ENCODE results near the gene GPANK1.
A peak's percentile ranks its signal among the peaks of the same experiment; 100 is the strongest.

The GPANK1 gene

GRCh38 chr6:31665501-31666336 is 922 bp upstream of the GPANK1 start, which contains the start of gene CSNK2B:
CSNK2B (plus strand) TSS chr6:31666080; CDS start chr6:31666832, 752 bp downstream.
- Histone ChIP-seq H3K9me2 (replicated peaks; ENCODE audit: insufficient read depth, low read length) (no peaks in the 10 kb centered on the region), H3K36me3 (ENCODE audit: low read length) (peaks cover 24% of the 10 kb centered on the region), H3K9ac (ENCODE audit: low read length) (peak within 1 kb of the TSS; percentile 82), H4K20me1 (ENCODE audit: low read depth, low read length) (no peaks in the 10 kb centered on the region; the same call in 1 of the 2 replicates), H3K27ac (ENCODE audit: low read depth, low read length) (peak within 1 kb of the TSS; percentile 95), H2AFZ (ENCODE audit: low read depth, low read length, severe bottlenecking) (no peak within 1 kb of the TSS), H3K27me3 (ENCODE audit: low read length) (no peaks in the 10 kb centered on the region), H3K9me3 (ENCODE audit: insufficient read depth, low read length) (no peaks in the 10 kb centered on the region), H3K4me2 (ENCODE audit: low read depth, low read length, poor library complexity, severe bottlenecking) (peak within 1 kb of the TSS; percentile 82), H3K4me3 (ENCODE audit: insufficient read depth, low read length, poor library complexity, severe bottlenecking) (peak within 1 kb of the TSS; percentile 83), H3F3A (ENCODE audit: insufficient read depth) (peaks cover 28% of the 10 kb centered on the region), H3K79me2 (ENCODE audit: insufficient read depth, low read length) (peaks cover 46% of the 10 kb centered on the region)
- no peak for TF ChIP-seq EZH2phosphoT487 (conservative IDR thresholded peaks at IDR 0.05; ENCODE audit: low read length)
- TF ChIP-seq, protein P1, sequence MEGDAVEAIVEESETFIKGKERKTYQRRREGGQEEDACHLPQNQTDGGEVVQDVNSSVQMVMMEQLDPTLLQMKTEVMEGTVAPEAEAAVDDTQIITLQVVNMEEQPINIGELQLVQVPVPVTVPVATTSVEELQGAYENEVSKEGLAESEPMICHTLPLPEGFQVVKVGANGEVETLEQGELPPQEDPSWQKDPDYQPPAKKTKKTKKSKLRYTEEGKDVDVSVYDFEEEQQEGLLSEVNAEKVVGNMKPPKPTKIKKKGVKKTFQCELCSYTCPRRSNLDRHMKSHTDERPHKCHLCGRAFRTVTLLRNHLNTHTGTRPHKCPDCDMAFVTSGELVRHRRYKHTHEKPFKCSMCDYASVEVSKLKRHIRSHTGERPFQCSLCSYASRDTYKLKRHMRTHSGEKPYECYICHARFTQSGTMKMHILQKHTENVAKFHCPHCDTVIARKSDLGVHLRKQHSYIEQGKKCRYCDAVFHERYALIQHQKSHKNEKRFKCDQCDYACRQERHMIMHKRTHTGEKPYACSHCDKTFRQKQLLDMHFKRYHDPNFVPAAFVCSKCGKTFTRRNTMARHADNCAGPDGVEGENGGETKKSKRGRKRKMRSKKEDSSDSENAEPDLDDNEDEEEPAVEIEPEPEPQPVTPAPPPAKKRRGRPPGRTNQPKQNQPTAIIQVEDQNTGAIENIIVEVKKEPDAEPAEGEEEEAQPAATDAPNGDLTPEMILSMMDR (IDR thresholded peaks at IDR 0.05; ENCODE audit: insufficient read depth, low read length, poor library complexity, severe bottlenecking) = no peak

GRCh38 chr6:31663961-31664789 is 622 bp downstream of the GPANK1 start:
- Histone ChIP-seq H3K27me3 (ENCODE audit: low read length) (no peaks in the 10 kb centered on the region), H4K20me1 (ENCODE audit: low read depth, low read length) (no peaks in the 10 kb centered on the region; the same call in 1 of the 2 replicates), H2AFZ (ENCODE audit: low read depth, low read length, severe bottlenecking) (peak overlapping the region; percentile 0), H3K9ac (ENCODE audit: low read length) (peak overlapping the region; percentile 82), H3K4me2 (ENCODE audit: low read depth, low read length, poor library complexity, severe bottlenecking) (peak overlapping the region; percentile 81), H3K9me3 (ENCODE audit: insufficient read depth, low read length) (no peaks in the 10 kb centered on the region), H3K9me2 (replicated peaks; ENCODE audit: insufficient read depth, low read length) (no peaks in the 10 kb centered on the region), H3K79me2 (ENCODE audit: insufficient read depth, low read length) (peaks cover 59% of the 10 kb centered on the region), H3K36me3 (ENCODE audit: low read length) (peaks cover 18% of the 10 kb centered on the region), H3F3A (ENCODE audit: insufficient read depth) (peaks cover 28% of the 10 kb centered on the region), H3K4me3 (ENCODE audit: insufficient read depth, low read length, poor library complexity, severe bottlenecking) (peak overlapping the region; percentile 68), H3K27ac (ENCODE audit: low read depth, low read length) (peak overlapping the region; percentile 95)
- TF ChIP-seq, protein P1 (IDR thresholded peaks at IDR 0.05; ENCODE audit: insufficient read depth, low read length, poor library complexity, severe bottlenecking) = peak; percentile 43
- TF ChIP-seq EZH2phosphoT487 (conservative IDR thresholded peaks at IDR 0.05; ENCODE audit: low read length) = no peak

GRCh38 chr6:31663126-31663960 is 1.5 kb downstream of the GPANK1 start:
- Histone ChIP-seq H3K27me3 (ENCODE audit: low read length) (no peaks in the 10 kb centered on the region), H3F3A (ENCODE audit: insufficient read depth) (peaks cover 28% of the 10 kb centered on the region), H3K4me2 (ENCODE audit: low read depth, low read length, poor library complexity, severe bottlenecking) (peak overlapping the region; percentile 81), H3K9me2 (replicated peaks; ENCODE audit: insufficient read depth, low read length) (no peaks in the 10 kb centered on the region), H2AFZ (ENCODE audit: low read depth, low read length, severe bottlenecking) (no peak overlapping the region), H3K4me3 (ENCODE audit: insufficient read depth, low read length, poor library complexity, severe bottlenecking) (peak overlapping the region; percentile 68), H3K9ac (ENCODE audit: low read length) (peak overlapping the region; percentile 82), H3K79me2 (ENCODE audit: insufficient read depth, low read length) (peaks cover 65% of the 10 kb centered on the region), H3K36me3 (ENCODE audit: low read length) (peaks cover 12% of the 10 kb centered on the region), H4K20me1 (ENCODE audit: low read depth, low read length) (no peaks in the 10 kb centered on the region; the same call in 1 of the 2 replicates), H3K9me3 (ENCODE audit: insufficient read depth, low read length) (no peaks in the 10 kb centered on the region), H3K27ac (ENCODE audit: low read depth, low read length) (peak overlapping the region; percentile 95)
- TF ChIP-seq, protein P1 (IDR thresholded peaks at IDR 0.05; ENCODE audit: insufficient read depth, low read length, poor library complexity, severe bottlenecking) = no peak
- TF ChIP-seq EZH2phosphoT487 (conservative IDR thresholded peaks at IDR 0.05; ENCODE audit: low read length) = no peak
